ENCODE data around the gene ZNG1F.
"Not testable (repeated sequence)": the region's sequence is repeated elsewhere in the genome, so short reads cannot be mapped to it uniquely, and the experiment has no call there.

- not testable (repeated sequence) for TF ChIP-seq CTCF (conservative IDR thresholded peaks at IDR 0.05; ENCODE audit: low read depth in 2 of 2); POLR2AphosphoS5 (IDR thresholded peaks at IDR 0.05; ENCODE audit: low read depth); EZH2 (IDR thresholded peaks at IDR 0.05; ENCODE audit: low read depth, unreplicated experiment); ZNF462 (CRISPR knock-in tag; IDR thresholded peaks at IDR 0.05); NANOG (IDR thresholded peaks at IDR 0.05; ENCODE audit: borderline replicate concordance); STAT1 (IDR thresholded peaks at IDR 0.05; ENCODE audit: unreplicated experiment); EZH2phosphoT487 (IDR thresholded peaks at IDR 0.05; ENCODE audit: unreplicated experiment); REST (IDR thresholded peaks at IDR 0.05; ENCODE audit: unreplicated experiment); CREB1 (CRISPR knock-in tag; IDR thresholded peaks at IDR 0.05; ENCODE audit: low read depth); ETS1 (IDR thresholded peaks at IDR 0.05)
Measured at GRCh38 chr9:41087929-41088328, 101.2 kb downstream of the ZNG1F start.

Data from GM23338 (cell line).